Glutamatergic neuron (in vitro differentiated cells): ENCODE measurements around the gene SLC39A6. TPM values are rescaled to one million over a fixed set of nuclear protein-coding genes. Genes with fewer than 3 reads are reported as not detected.

Source experiments
- DNase-seq: peaks from one replicate; pipeline ENCODE4 v3.0.0; 2022
- H3K27ac Mint-ChIP-seq: one replicate; pipeline ENCODE4 v1.8.0; 2020; ENCODE audit warnings: mild to moderate bottlenecking, mixed read lengths, inconsistent platforms; ENCODE audit not compliant: unreplicated experiment
- H3K27me3 Mint-ChIP-seq: one replicate; pipeline ENCODE4 v1.8.0; 2020; ENCODE audit warnings: mild to moderate bottlenecking, moderate library complexity, mixed read lengths, inconsistent platforms; ENCODE audit not compliant: unreplicated experiment
- H3K36me3 Mint-ChIP-seq: one replicate; pipeline ENCODE4 v1.8.0; 2020; ENCODE audit warnings: mild to moderate bottlenecking, mixed read lengths, inconsistent platforms; ENCODE audit not compliant: unreplicated experiment
- H3K4me1 Mint-ChIP-seq: one replicate; pipeline ENCODE4 v1.8.0; 2020; ENCODE audit warnings: mild to moderate bottlenecking, low read depth, mixed read lengths, inconsistent platforms; ENCODE audit not compliant: unreplicated experiment
- H3K4me3 Mint-ChIP-seq: one replicate; pipeline ENCODE4 v1.8.0; 2020; ENCODE audit warnings: mild to moderate bottlenecking, mixed read lengths, inconsistent platforms; ENCODE audit not compliant: unreplicated experiment
- H3K9me3 Mint-ChIP-seq: one replicate; pipeline ENCODE4 v1.8.0; 2020; ENCODE audit warnings: mild to moderate bottlenecking, moderate library complexity, mixed read lengths, inconsistent platforms; ENCODE audit not compliant: unreplicated experiment
- total RNA-seq: library from RNA; stranded (reverse); fragmentation: NEBNext Ultra II Directional; extraction: Animal tissue kit (Norgen Biotek cat#: 25700); gene quantifications from one replicate; pipeline ENCODE4 v1.2.1, GENCODE V29; 2021; ENCODE audit not compliant: unreplicated experiment
- TF ChIP-seq, protein P1 (sequence below): fragments of 200-600 bp; sonication (generic); IDR thresholded peaks from one replicate; pipeline ENCODE4 v1.5.0; 2021; ENCODE audit not compliant: partially characterized antibody, unreplicated experiment

Gene SLC39A6
- total RNA-seq, 1 donor from 2014 or later: 113 TPM

DNA sequence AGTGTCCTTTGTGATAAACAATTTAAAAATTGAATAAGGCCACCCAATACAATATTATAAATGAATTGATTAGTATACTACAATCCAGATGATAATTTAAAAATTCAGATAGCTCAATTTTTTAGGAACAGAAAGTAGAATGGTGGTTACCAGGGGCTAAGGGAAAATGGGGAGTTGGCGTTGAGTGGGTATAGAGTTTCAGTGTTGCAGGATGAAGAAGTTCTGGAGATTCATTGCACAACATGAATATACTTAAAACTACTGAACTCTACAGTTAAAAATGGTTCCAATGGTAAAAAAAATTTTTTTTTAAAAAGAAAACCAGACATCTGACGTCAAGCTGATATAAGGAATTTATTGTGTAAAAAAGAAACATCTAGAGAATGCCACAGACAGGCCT, 20.9 kb downstream of the SLC39A6 start:
- DNase-seq: no peak
- Mint-ChIP-seq H3K9me3 (peaks cover 2% of the 10 kb centered on the region), H3K4me3 (no peak overlapping the region), H3K27me3 (no peaks in the 10 kb centered on the region), H3K4me1 (no peaks in the 10 kb centered on the region), H3K36me3 (peaks cover 8% of the 10 kb centered on the region), H3K27ac (no peak overlapping the region)
- TF ChIP-seq, protein P1, sequence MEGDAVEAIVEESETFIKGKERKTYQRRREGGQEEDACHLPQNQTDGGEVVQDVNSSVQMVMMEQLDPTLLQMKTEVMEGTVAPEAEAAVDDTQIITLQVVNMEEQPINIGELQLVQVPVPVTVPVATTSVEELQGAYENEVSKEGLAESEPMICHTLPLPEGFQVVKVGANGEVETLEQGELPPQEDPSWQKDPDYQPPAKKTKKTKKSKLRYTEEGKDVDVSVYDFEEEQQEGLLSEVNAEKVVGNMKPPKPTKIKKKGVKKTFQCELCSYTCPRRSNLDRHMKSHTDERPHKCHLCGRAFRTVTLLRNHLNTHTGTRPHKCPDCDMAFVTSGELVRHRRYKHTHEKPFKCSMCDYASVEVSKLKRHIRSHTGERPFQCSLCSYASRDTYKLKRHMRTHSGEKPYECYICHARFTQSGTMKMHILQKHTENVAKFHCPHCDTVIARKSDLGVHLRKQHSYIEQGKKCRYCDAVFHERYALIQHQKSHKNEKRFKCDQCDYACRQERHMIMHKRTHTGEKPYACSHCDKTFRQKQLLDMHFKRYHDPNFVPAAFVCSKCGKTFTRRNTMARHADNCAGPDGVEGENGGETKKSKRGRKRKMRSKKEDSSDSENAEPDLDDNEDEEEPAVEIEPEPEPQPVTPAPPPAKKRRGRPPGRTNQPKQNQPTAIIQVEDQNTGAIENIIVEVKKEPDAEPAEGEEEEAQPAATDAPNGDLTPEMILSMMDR: no peak

DNA sequence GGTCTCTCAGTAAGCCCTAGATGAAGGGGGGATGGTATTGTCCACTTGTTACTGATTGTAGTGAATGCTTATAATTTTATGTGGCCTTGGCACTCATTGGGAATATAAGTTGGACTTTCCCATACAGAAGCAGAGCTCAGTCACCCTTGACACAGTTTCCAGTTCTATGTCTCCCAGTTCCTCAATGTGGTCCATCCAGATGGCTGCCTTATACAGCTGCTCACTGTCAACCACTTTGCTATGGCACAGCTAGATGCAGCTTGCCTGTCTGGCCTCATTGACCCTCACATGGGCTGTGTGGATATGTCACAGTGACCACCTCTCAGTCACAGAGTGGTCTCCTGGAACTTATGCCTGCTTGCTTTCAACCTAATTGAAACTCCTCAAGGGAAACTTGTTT, 21.7 kb downstream of the SLC39A6 start:
- peaks cover 15% of the 10 kb centered on the region for H3K36me3 Mint-ChIP-seq
- H3K27ac Mint-ChIP-seq: no peak overlapping the region
- peaks cover 2% of the 10 kb centered on the region for H3K9me3 Mint-ChIP-seq

DNA sequence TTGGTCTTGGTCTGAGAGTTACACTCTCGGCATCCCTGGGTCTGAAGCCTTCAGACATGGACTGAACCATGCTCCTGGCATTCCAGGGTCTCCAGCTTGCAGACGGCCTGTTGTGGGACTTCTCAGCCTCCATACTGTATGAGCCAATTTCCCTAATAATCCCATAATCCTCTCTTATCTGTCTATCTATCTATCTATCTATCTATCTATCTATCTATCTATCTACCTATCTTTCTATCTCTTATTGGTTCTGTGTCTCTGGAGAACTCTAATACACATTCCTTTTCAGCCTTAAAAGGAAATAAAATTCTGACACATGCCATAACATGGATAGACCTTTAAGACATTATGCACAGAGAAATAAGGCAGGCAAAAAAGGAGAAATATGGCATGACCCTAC, 24.4 kb downstream of the SLC39A6 start:
- Mint-ChIP-seq H3K27me3 (no peaks in the 10 kb centered on the region), H3K36me3 (peaks cover 25% of the 10 kb centered on the region), H3K9me3 (peaks cover 7% of the 10 kb centered on the region), H3K27ac (no peak overlapping the region), H3K4me3 (no peak overlapping the region), H3K4me1 (no peaks in the 10 kb centered on the region)
- DNase-seq: no peak
- TF ChIP-seq, protein P1: no peak

More for the DNA sequence above, 21.7 kb downstream of the SLC39A6 start:
- H3K4me3 Mint-ChIP-seq: no peak overlapping the region
- H3K27me3 Mint-ChIP-seq: no peaks in the 10 kb centered on the region
- no peaks in the 10 kb centered on the region for H3K4me1 Mint-ChIP-seq
- DNase-seq: no peak
- TF ChIP-seq, protein P1: no peak

DNA sequence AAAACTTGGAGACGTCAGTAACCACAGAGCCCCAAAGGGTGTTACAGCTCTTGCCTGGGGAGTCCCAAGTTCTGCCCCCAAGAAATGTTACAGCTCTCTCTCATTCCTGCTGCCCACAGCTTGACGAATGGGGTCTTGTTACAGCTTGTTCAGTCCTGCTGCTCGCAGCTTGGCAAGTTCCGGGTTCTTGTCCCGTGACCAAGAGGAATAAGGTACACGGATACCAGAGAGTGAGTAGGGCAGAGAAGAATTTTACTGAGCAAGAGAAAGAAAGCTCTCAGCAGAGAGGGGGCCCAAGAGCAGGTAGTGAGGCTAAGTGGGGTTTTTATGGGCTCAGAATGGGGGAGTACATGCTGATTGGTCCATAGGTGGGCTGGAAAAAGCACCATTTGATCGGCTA, 27.2 kb downstream of the SLC39A6 start:
- Mint-ChIP-seq H3K27me3 (no peaks in the 10 kb centered on the region), H3K4me3 (no peak overlapping the region), H3K9me3 (peaks cover 7% of the 10 kb centered on the region), H3K4me1 (no peaks in the 10 kb centered on the region), H3K27ac (no peak overlapping the region), H3K36me3 (peaks cover 25% of the 10 kb centered on the region)
- no peak for DNase-seq
- TF ChIP-seq, protein P1: no peak

DNA sequence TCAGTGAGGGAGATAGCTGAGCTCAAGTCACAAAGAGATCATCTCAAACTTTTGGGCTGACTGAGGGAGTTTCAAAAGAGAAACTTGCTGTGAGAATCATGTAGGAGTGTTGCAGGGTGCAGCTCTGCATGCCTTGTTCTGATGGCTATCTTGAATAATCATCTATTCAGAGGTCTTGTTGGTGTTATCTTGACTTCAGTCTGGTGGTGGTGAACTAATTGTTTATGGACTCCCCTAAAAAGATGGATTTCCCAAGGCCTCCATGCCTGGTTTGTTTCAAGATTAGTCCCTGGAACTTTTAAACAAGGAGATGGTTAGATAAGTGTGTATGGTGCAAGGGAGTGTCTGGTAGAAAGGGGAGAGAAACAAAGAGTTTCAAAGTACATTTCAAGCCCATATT, 29.8 kb downstream of the SLC39A6 start:
- DNase-seq: no peak
- Mint-ChIP-seq H3K27me3 (no peaks in the 10 kb centered on the region), H3K4me3 (no peak overlapping the region), H3K27ac (no peak overlapping the region), H3K4me1 (no peaks in the 10 kb centered on the region), H3K36me3 (peaks cover 25% of the 10 kb centered on the region), H3K9me3 (peaks cover 7% of the 10 kb centered on the region)
- TF ChIP-seq, protein P1: no peak
